B cell (primary cell): ENCODE data around the gene ZBTB7A. TPM values are rescaled to one million over a fixed set of nuclear protein-coding genes. Genes with fewer than 3 reads are reported as not detected.

ENCODE experiments used
- ATAC-seq: fragments of 200-7000 bp; cut with Tn5 transposase; one replicate; pipeline ENCODE4 v1.10.0; 2021; ENCODE audit warnings: low read depth, mild to moderate bottlenecking, moderate number of reproducible peaks, moderate library complexity
- CTCF ChIA-PET: fragments of 350-600 bp; sonication (Branson Sonifier 250); formaldehyde crosslinking; loops from one replicate; lab custom pipeline; 2021; ENCODE audit warnings: antibody characterized with exemption, inconsistent platforms; lab: Charles Lee
- POLR2A ChIA-PET: fragments of 350-600 bp; sonication (Branson Sonifier 250); formaldehyde crosslinking; loops from one replicate; lab custom pipeline; 2021; ENCODE audit warnings: antibody characterized with exemption; lab: Charles Lee
- DNase-seq: peaks from one replicate; pipeline ENCODE4 v3.0.0; 2013
- H2AFZ ChIP-seq: 2 replicates; pipeline ENCODE4 v1.6.1; 2012; ENCODE audit warnings: mild to moderate bottlenecking, low read depth, low read length; ENCODE audit not compliant: insufficient read depth, poor library complexity, severe bottlenecking
- H3K27ac ChIP-seq, 2 donors: 1 replicate in 1 of 2; 2 replicates in 1 of 2; pipeline ENCODE4 v1.5.1; 2012 to 2013; ENCODE audit warnings: low read length in 2 of 2, mild to moderate bottlenecking in 2 of 2, moderate library complexity in 1 of 2
- H3K27me3 ChIP-seq, 4 experiments: fragments of 200-600 bp in 1 of 4; sonication (generic) in 1 of 4; replicated peaks in 1 of 4; 1 replicate in 2 of 4; 2 replicates in 2 of 4; pipeline versions ENCODE4 v1.6.1 to v1.7.0; 2013 to 2016; ENCODE audit warnings: low read length in 3 of 4, mild to moderate bottlenecking in 2 of 4, mixed read lengths in 1 of 4, moderate library complexity in 1 of 4; ENCODE audit not compliant: insufficient read depth in 4 of 4, control insufficient read depth in 3 of 4; ENCODE audit errors: control extremely low read depth in 1 of 4
- H3K36me3 ChIP-seq, 2 experiments: replicated peaks in 1 of 2; 1 replicate in 1 of 2; 2 replicates in 1 of 2; pipeline versions ENCODE4 v1.6.1 to v1.7.1; 2013; ENCODE audit warnings: low read length in 1 of 2; ENCODE audit not compliant: insufficient read depth in 2 of 2, control insufficient read depth in 1 of 2; ENCODE audit errors: control extremely low read depth in 1 of 2, extremely low read depth in 1 of 2
- H3K4me1 ChIP-seq, 2 donors: fragments of 200-600 bp in 1 of 2; sonication (generic) in 1 of 2; 1 replicate in 1 of 2; 2 replicates in 1 of 2; pipeline versions ENCODE4 v1.5.1 to v1.6.1; 2013 to 2017; ENCODE audit warnings: low read length in 2 of 2; ENCODE audit not compliant: control insufficient read depth in 2 of 2, insufficient read depth in 2 of 2
- H3K4me2 ChIP-seq: replicated peaks from 2 replicates; pipeline ENCODE3; 2012; ENCODE audit warnings: mild to moderate bottlenecking, low read depth, low read length; ENCODE audit not compliant: poor library complexity, severe bottlenecking
- H3K4me3 ChIP-seq, 5 experiments: fragments of 200-600 bp in 1 of 5; sonication (generic) in 1 of 5; 1 replicate in 3 of 5; 2 replicates in 2 of 5; pipeline versions ENCODE4 v1.5.1 to v1.7.0; 2011 to 2016; ENCODE audit warnings: low read length in 4 of 5, mild to moderate bottlenecking in 4 of 5, low read depth in 2 of 5, control low read depth in 1 of 5, moderate library complexity in 1 of 5; ENCODE audit not compliant: insufficient read depth in 1 of 5; ENCODE audit errors: control extremely low read depth in 1 of 5, extremely low read depth in 1 of 5
- H3K79me2 ChIP-seq: fragments of 200-600 bp; sonication (generic); one replicate; pipeline ENCODE4 v1.6.0; 2016; ENCODE audit warnings: low read length; ENCODE audit not compliant: control insufficient read depth, insufficient read depth
- H3K9ac ChIP-seq: fragments of 200-600 bp; sonication (generic); 2 replicates; pipeline ENCODE4 v1.6.1; 2017; ENCODE audit warnings: mild to moderate bottlenecking, low read length, moderate library complexity
- H3K9me3 ChIP-seq, 3 donors: one replicate each; pipeline versions ENCODE4 v1.6.1 to v1.7.1; 2013; ENCODE audit warnings: low read length in 2 of 3; ENCODE audit not compliant: control insufficient read depth in 2 of 3, insufficient read depth in 1 of 3; ENCODE audit errors: control extremely low read depth in 1 of 3
- H4K20me1 ChIP-seq: 2 replicates; pipeline ENCODE4 v1.6.0; 2012; ENCODE audit warnings: mild to moderate bottlenecking, low read length; ENCODE audit not compliant: insufficient read depth, control insufficient read depth, poor library complexity, severe bottlenecking
- H3K27ac Mint-ChIP-seq: one replicate; pipeline ENCODE4 v1.8.0; 2021; ENCODE audit warnings: mixed read lengths
- H3K27me3 Mint-ChIP-seq: one replicate; pipeline ENCODE4 v1.8.0; 2021; ENCODE audit warnings: mixed read lengths
- H3K4me1 Mint-ChIP-seq: one replicate; pipeline ENCODE4 v1.8.0; 2021; ENCODE audit warnings: mixed read lengths
- H3K4me3 Mint-ChIP-seq: one replicate; pipeline ENCODE4 v1.8.0; 2021; ENCODE audit warnings: mixed read lengths
- H3K9me3 Mint-ChIP-seq: one replicate; pipeline ENCODE4 v1.8.0; 2022; ENCODE audit warnings: mixed read lengths; ENCODE audit not compliant: insufficient read depth
- CTCF ChIP-seq: fragments of 200-600 bp; IDR thresholded peaks from one replicate; pipeline ENCODE4 v1.8.0; 2022; ENCODE audit warnings: antibody characterized with exemption, mild to moderate bottlenecking
- EZH2 ChIP-seq: IDR thresholded peaks from 2 replicates; pipeline ENCODE4 v1.6.1; 2012; ENCODE audit warnings: borderline replicate concordance, low read depth, mild to moderate bottlenecking, moderate library complexity, low read length; ENCODE audit not compliant: insufficient read depth, poor library complexity, severe bottlenecking
- WGBS: methylation state at CpG from one replicate; pipeline ENCODE4 v1.1.5; 2013; ENCODE audit warnings: missing lambda C conversion rate; ENCODE audit not compliant: insufficient coverage; 5-methylcytosine and 5-hydroxymethylcytosine counted together
- intact Hi-C: fragments of 100-400 bp; cut with micrococcal nuclease; formaldehyde crosslinking; loops from one replicate; pipeline ENCODE4 v1.10.0; 2022
- polyA minus RNA-seq: library from RNA; depleted of rRNA, polyadenylated mRNA; stranded (reverse); fragments of >200 nt; gene quantifications from 2 replicates; pipeline ENCODE4 v1.2.3, GENCODE V29; 2012
- polyA plus RNA-seq: library from polyadenylated mRNA; depleted of rRNA; stranded (reverse); fragments of >200 nt; gene quantifications from 2 replicates; pipeline ENCODE4 v1.2.3, GENCODE V29; 2012
- total RNA-seq, 2 donors: library from RNA; stranded (reverse); fragments of 120-200 nt in 1 of 2; gene quantifications; 1 replicate in 1 of 2; 2 replicates in 1 of 2; pipeline versions ENCODE4 v1.2.3 to v1.2.4, GENCODE V29; 2013 to 2022

ZBTB7A gene
- 62.6 and 62.8 TPM in 2 replicates for total RNA-seq
- total RNA-seq (2013) = 13.6 TPM
- 19.4 and 24.8 TPM in 2 replicates for polyA plus RNA-seq
- 87.7 and 94.0 TPM in 2 replicates for polyA minus RNA-seq

GRCh38 chr19:4066682-4067395 lies at the start of gene ZBTB7A:
ZBTB7A (minus strand) TSS chr19:4066899; CDS start chr19:4055232, 11,667 bp downstream.
- Mint-ChIP-seq H3K4me1 (peaks cover 36% of the 10 kb centered on the region), H3K27me3 (no peaks in the 10 kb centered on the region), H3K27ac (peak within 1 kb of the TSS; percentile 96), H3K9me3 (no peaks in the 10 kb centered on the region), H3K4me3 (peak within 1 kb of the TSS; percentile 91)
- no peaks in the 10 kb centered on the region for H3K27me3 ChIP-seq
- peaks cover 42% of the 10 kb centered on the region for H3K79me2 ChIP-seq
- H3K4me1 ChIP-seq = peaks cover 46 to 51% of the 10 kb centered on the region in 2 donors
- ATAC-seq = peak; percentile 26
- H3K9ac ChIP-seq = peak within 1 kb of the TSS; percentile 84
- H4K20me1 ChIP-seq = peaks cover 33% of the 10 kb centered on the region
- H3K9me3 ChIP-seq = no peaks in the 10 kb centered on the region
- intact Hi-C loops = loop anchor here (1.0 to 10.0 kb wide), 6 partner anchors 42 to 892 kb away; partner anchors contain the start of genes ANKRD24, EEF2, MAP2K2 and PIAS4
- TF ChIP-seq EZH2 = no peak
- H3K27ac ChIP-seq = peak within 1 kb of the TSS; percentile 82 to 86
- peak within 1 kb of the TSS; percentile 77 for H2AFZ ChIP-seq
- WGBS = under 1% methylated on average over 64 of the region's 85 CpGs
- peak; percentile 88 for DNase-seq
- H3K36me3 ChIP-seq = peaks cover 0 to 14% of the 10 kb centered on the region in 2 experiments
- CTCF ChIA-PET = interaction anchor here (1.0 kb wide), 1 partner anchor 79 kb away, joined by 3 read pairs; no protein-coding TSS in a partner anchor
- H3K4me2 ChIP-seq = peak within 1 kb of the TSS; percentile 95
- POLR2A ChIA-PET = interaction anchor here (0.5 to 3.0 kb wide), 14 partner anchors 11 to 1291 kb away, joined by 3 to 27 read pairs (median 4); partner anchors contain the start of genes PIAS4 and YJU2
- peak within 1 kb of the TSS; percentile 71 to 90 (median 89) for H3K4me3 ChIP-seq

GRCh38 chr19:4115818-4116385 lies 49.2 kb upstream of the ZBTB7A start:
- Mint-ChIP-seq H3K27ac (peak overlapping the region; percentile 92), H3K4me1 (peaks cover 38% of the 10 kb centered on the region), H3K4me3 (peak overlapping the region; percentile 83), H3K9me3 (no peaks in the 10 kb centered on the region), H3K27me3 (no peaks in the 10 kb centered on the region)
- no peaks in the 10 kb centered on the region for H3K27me3 ChIP-seq
- H3K36me3 ChIP-seq = peaks cover 0 to 30% of the 10 kb centered on the region in 2 experiments
- TF ChIP-seq EZH2 (no peak), CTCF (no peak)
- H3K4me3 ChIP-seq = peak overlapping the region in 1 of 5 experiments; percentile 35
- WGBS = 71% methylated on average over 10 of the region's 13 CpGs
- peaks cover 20 to 29% of the 10 kb centered on the region in 2 donors for H3K4me1 ChIP-seq
- peaks cover 0 to 3% (median 0%) of the 10 kb centered on the region in 3 donors for H3K9me3 ChIP-seq
- H3K9ac ChIP-seq = peak overlapping the region; percentile 44
- ATAC-seq = no peak
- POLR2A ChIA-PET = interaction anchor here (0.9 kb wide), 1 partner anchor 50 kb away, joined by 7 read pairs; no protein-coding TSS in a partner anchor
- peaks cover 25% of the 10 kb centered on the region for H4K20me1 ChIP-seq
- H3K4me2 ChIP-seq = peak overlapping the region; percentile 86
- CTCF ChIA-PET = interaction anchor here (1.0 to 1.8 kb wide), 3 partner anchors 24 to 130 kb away, joined by 3 to 7 read pairs (median 6); partner anchors contain the start of gene EEF2
- H3K27ac ChIP-seq = peak overlapping the region; percentile 75 to 84
- peaks cover 71% of the 10 kb centered on the region for H3K79me2 ChIP-seq
- DNase-seq = no peak
- peak overlapping the region; percentile 58 for H2AFZ ChIP-seq
- intact Hi-C loops = loop anchor here (1.0 kb wide), 1 partner anchor 8 kb away; the partner anchor contains the start of gene MAP2K2
